Measurements from ENCODE around the gene ZDHHC18. TPM values are rescaled to one million over a fixed set of nuclear protein-coding genes. Genes with fewer than 3 reads are reported as not detected.

Gene ZDHHC18
- total and polyA plus RNA-seq, 2 of the 8 experiments (the other 6 are each of a cell fraction or from before 2014, with no cell fraction given) = 29.7 to 49.8 TPM

GRCh38 chr1:26864610-26865480, 38.4 kb downstream of the ZDHHC18 start:
- CTCF ChIA-PET (ENCODE audit: partially characterized antibody) = interaction anchor here (0.7 to 31.7 kb wide), 9 partner anchors 1 to 382 kb away, joined by 3 to 547 read pairs (median 3); partner anchors contain the start of genes GPN2 and SFN
- no peak for FAIRE-seq
- TF ChIP-seq SAP30 (IDR thresholded peaks at IDR 0.05; ENCODE audit: insufficient read depth, insufficient replicate concordance, low read length) (no peak), RBBP5 (IDR thresholded peaks at IDR 0.05; ENCODE audit: borderline replicate concordance, low read depth, low read length) (0 out of 2 replicates have a peak, but pooled peaks have one; percentile 73), SP1 (IDR thresholded peaks at IDR 0.05; ENCODE audit: low read depth, low read length) (peak; percentile 90), POLR2A (IDR thresholded peaks at IDR 0.05; ENCODE audit: control extremely low read depth in 1 of 2, low read depth in 2 of 2, low read length in 2 of 2) (peak; percentile 76 to 83), TAF7 (optimal IDR thresholded peaks at IDR 0.05; ENCODE audit: borderline replicate concordance, low read depth, low read length) (no peak), PHF8 (conservative IDR thresholded peaks at IDR 0.05; ENCODE audit: low read depth, low read length) (peak; percentile 62), NANOG (IDR thresholded peaks at IDR 0.05; ENCODE audit: insufficient read depth, low read depth, low read length, poor library complexity, severe bottlenecking) (peak; percentile 41), CHD1 (IDR thresholded peaks at IDR 0.05; ENCODE audit: low read depth, low read length) (no peak), HDAC6 (IDR thresholded peaks at IDR 0.05; ENCODE audit: low read depth, low read length) (no peak)
- TF ChIP-seq, protein P1, sequence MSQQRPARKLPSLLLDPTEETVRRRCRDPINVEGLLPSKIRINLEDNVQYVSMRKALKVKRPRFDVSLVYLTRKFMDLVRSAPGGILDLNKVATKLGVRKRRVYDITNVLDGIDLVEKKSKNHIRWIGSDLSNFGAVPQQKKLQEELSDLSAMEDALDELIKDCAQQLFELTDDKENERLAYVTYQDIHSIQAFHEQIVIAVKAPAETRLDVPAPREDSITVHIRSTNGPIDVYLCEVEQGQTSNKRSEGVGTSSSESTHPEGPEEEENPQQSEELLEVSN (IDR thresholded peaks at IDR 0.05) = peak; percentile 92

More at GRCh38 chr1:26864610-26865480, 38.4 kb downstream of the ZDHHC18 start:
- Histone ChIP-seq H4K5ac (ENCODE audit: insufficient read length, low read depth, low read length) (peak overlapping the region; percentile 79), H3K23me2 (ENCODE audit: low read depth, low read length) (peaks cover 9% of the 10 kb centered on the region), H2BK5ac (ENCODE audit: low read depth, low read length) (peak overlapping the region; percentile 71; the same call in 1 of the 2 replicates), H3K4me2 (ENCODE audit: insufficient read depth in 1 of 2, low read depth in 2 of 2, low read length in 2 of 2) (peak overlapping the region; percentile 60 to 91), H3K18ac (ENCODE audit: extremely low read depth, low read length) (peak overlapping the region; percentile 85), H2BK15ac (ENCODE audit: low read length) (no peak overlapping the region), H4K8ac (ENCODE audit: extremely low read depth, insufficient read depth, low read length) (peak overlapping the region; percentile 60), H2BK12ac (ENCODE audit: low read depth, low read length) (no peak overlapping the region), H3K36me3 (ENCODE audit: control insufficient read depth in 2 of 4, insufficient read depth in 4 of 4, low read length in 3 of 4) (no peaks in the 10 kb centered on the region), H2BK20ac (ENCODE audit: low read length) (no peak overlapping the region), H3K4ac (replicated peaks; ENCODE audit: insufficient read length, low read depth, low read length) (no peak overlapping the region), H3K79me2 (ENCODE audit: control insufficient read depth in 1 of 2, insufficient read depth in 2 of 2, low read length in 2 of 2) (no peaks in the 10 kb centered on the region), H3K9ac (replicated peaks in 1 of 4; ENCODE audit: extremely low read depth in 1 of 4, low read depth in 3 of 4, low read length in 3 of 4) (peak overlapping the region; percentile 36 to 90 (median 69)), H3K9me3 (ENCODE audit: insufficient read depth in 2 of 2, low read depth in 1 of 2, low read length in 1 of 2) (no peaks in the 10 kb centered on the region), H3K56ac (replicated peaks; ENCODE audit: insufficient read length, low read depth, low read length) (peak overlapping the region; percentile 67), H3K27me3 (replicated peaks in 1 of 4; ENCODE audit: control insufficient read depth in 3 of 4, extremely low read depth in 1 of 4, insufficient read depth in 3 of 4, low read length in 3 of 4) (peaks cover 4 to 13% (median 12%) of the 10 kb centered on the region in 4 experiments; a peak in 5 of 7 replicates), H2BK120ac (replicated peaks; ENCODE audit: low read depth, low read length) (no peak overlapping the region), H4K20me1 (replicated peaks in 1 of 2; ENCODE audit: control insufficient read depth in 1 of 2, insufficient read depth in 2 of 2, low read length in 2 of 2) (no peaks in the 10 kb centered on the region), H3K23ac (ENCODE audit: insufficient read length) (no peak overlapping the region), H3K4me1 (replicated peaks in 1 of 4; ENCODE audit: control insufficient read depth in 3 of 4, insufficient read depth in 4 of 4, low read length in 3 of 4) (peaks cover 0 to 27% (median 21%) of the 10 kb centered on the region in 4 experiments; a peak in 5 of 7 replicates), H3K14ac (ENCODE audit: insufficient read length) (no peak overlapping the region), H2AFZ (ENCODE audit: low read length) (peak overlapping the region; percentile 14; the same call in 1 of the 2 replicates), H3K27ac (ENCODE audit: low read depth, low read length) (peak overlapping the region; percentile 52; the same call in 1 of the 2 replicates), H2AK5ac (ENCODE audit: low read depth, low read length) (0 out of 2 replicates have a peak overlapping the region, but pooled peaks have one; percentile 60), H3K79me1 (ENCODE audit: low read depth, low read length) (no peaks in the 10 kb centered on the region), H4K91ac (replicated peaks; ENCODE audit: insufficient read length, low read length) (peak overlapping the region; percentile 98), H3K4me3 (ENCODE audit: extremely low read depth in 1 of 4, insufficient read depth in 2 of 4, low read depth in 3 of 4, low read length in 4 of 4) (peak overlapping the region; percentile 58 to 68 (median 62))
- peak; percentile 95 to 97 for DNase-seq (ENCODE audit: low read depth in 1 of 2, low spot score in 2 of 2)
- POLR2A ChIA-PET (ENCODE audit: partially characterized antibody) = interaction anchor here (0.6 to 2.4 kb wide), 9 partner anchors 8 to 1083 kb away, joined by 3 to 11 read pairs (median 4); partner anchors contain the start of genes GPATCH3, GPN2 and PIGV
- WGBS, 2 experiments (ENCODE audit: extremely low coverage in 1 of 2, insufficient coverage in 1 of 2, insufficient read length in 1 of 2, insufficient replicate concordance in 2 of 2, low coverage in 1 of 2, low lambda C conversion rate in 2 of 2, missing lambda C conversion rate in 1 of 2) = 2% methylated on average over 64 of the region's 75 CpGs; no CpG with 5 or more reads in 1 of the 2 experiments

Measured in H1 (cell line).